OCI-LY3 (cell line): ENCODE data around the gene NGFR.

ENCODE experiments used
- H2AFZ ChIP-seq: fragments of 200-600, 300-600 bp; shearing (Covaris generic); 2 replicates; pipeline ENCODE4 v1.6.0; 2014; ENCODE audit warnings: antibody characterized with exemption, low read depth, low read length
- H3K27ac ChIP-seq: fragments of 200-600, 300-600 bp; sonication (generic); 2 replicates; pipeline ENCODE4 v1.5.1; 2014; ENCODE audit warnings: mild to moderate bottlenecking, low read length, moderate library complexity, mixed read lengths
- H3K27me3 ChIP-seq: fragments of 200-600, 300-600 bp; sonication (generic); 2 replicates; pipeline ENCODE4 v1.6.1; 2014; ENCODE audit warnings: low read depth, low read length, mixed read lengths
- H3K36me3 ChIP-seq: fragments of 200-600, 300-600 bp; sonication (generic); replicated peaks from 2 replicates; pipeline ENCODE3; 2014; ENCODE audit warnings: low read depth, low read length, mixed read lengths
- H3K4me1 ChIP-seq: fragments of 300-600, 200-600 bp; sonication (generic); 2 replicates; pipeline ENCODE4 v1.6.1; 2014; ENCODE audit warnings: low read length, mixed read lengths
- H3K4me2 ChIP-seq: fragments of 200-600, 300-600 bp; sonication (generic); 2 replicates; pipeline ENCODE4 v1.6.1; 2014; ENCODE audit warnings: low read length, mixed read lengths
- H3K4me3 ChIP-seq: fragments of 300-600, 200-600 bp; sonication (generic); 2 replicates; pipeline ENCODE4 v1.5.1; 2014; ENCODE audit warnings: antibody characterized with exemption, mild to moderate bottlenecking, low read length, moderate library complexity
- H3K79me2 ChIP-seq: fragments of 300-600, 200-600 bp; shearing (Covaris generic); 2 replicates; pipeline ENCODE4 v1.6.1; 2014; ENCODE audit warnings: mild to moderate bottlenecking, low read length, mixed read lengths
- H3K9ac ChIP-seq: fragments of 300-600, 200-600 bp; shearing (Covaris generic); 2 replicates; pipeline ENCODE4 v1.6.0; 2014; ENCODE audit warnings: mild to moderate bottlenecking, low read length, moderate library complexity
- H3K9me3 ChIP-seq: fragments of 200-600, 300-600 bp; shearing (Covaris generic); 2 replicates; pipeline ENCODE4 v1.6.1; 2014; ENCODE audit warnings: low read length, mixed read lengths; ENCODE audit not compliant: insufficient read depth
- H4K20me1 ChIP-seq: fragments of 200-600, 300-600 bp; sonication (generic); 2 replicates; pipeline ENCODE4 v1.6.1; 2016; ENCODE audit warnings: low read length, mixed read lengths; ENCODE audit not compliant: insufficient read depth
- CTCF ChIP-seq: fragments of 200-600, 300-600 bp; sonication (generic); IDR thresholded peaks from 2 replicates; pipeline ENCODE4 v1.5.1; 2014; ENCODE audit warnings: antibody characterized with exemption, low read length, low read depth
- EZH2phosphoT487 ChIP-seq: fragments of 200-600 bp; shearing (Covaris generic); IDR thresholded peaks from 2 replicates; pipeline ENCODE4 v1.6.1; 2018; ENCODE audit warnings: antibody characterized with exemption, mixed run types, low read depth

Gene NGFR

GRCh38 chr17:49483599-49484509 lies 11.2 kb upstream of the NGFR start:
- Histone ChIP-seq H3K27ac (no peak overlapping the region), H3K79me2 (no peaks in the 10 kb centered on the region), H3K27me3 (peaks cover 56% of the 10 kb centered on the region), H3K36me3 (no peaks in the 10 kb centered on the region), H3K9me3 (no peaks in the 10 kb centered on the region), H3K4me1 (no peaks in the 10 kb centered on the region), H3K4me2 (no peak overlapping the region), H3K4me3 (no peak overlapping the region), H4K20me1 (no peaks in the 10 kb centered on the region), H2AFZ (no peak overlapping the region), H3K9ac (no peak overlapping the region)
- TF ChIP-seq EZH2phosphoT487 (no peak), CTCF (no peak)

- no peaks in the 10 kb centered on the region for H3K9me3 ChIP-seq
- peaks cover 49% of the 10 kb centered on the region for H3K27me3 ChIP-seq
- H4K20me1 ChIP-seq: no peaks in the 10 kb centered on the region
- no peak for TF ChIP-seq CTCF
- TF ChIP-seq EZH2phosphoT487: no peak
- H3K79me2 ChIP-seq: no peaks in the 10 kb centered on the region
- no peak overlapping the region for H2AFZ ChIP-seq
- H3K36me3 ChIP-seq: no peaks in the 10 kb centered on the region
- no peak overlapping the region for H3K9ac ChIP-seq
- no peak overlapping the region for H3K4me3 ChIP-seq
- no peak overlapping the region for H3K4me2 ChIP-seq
- H3K4me1 ChIP-seq: no peaks in the 10 kb centered on the region
- H3K27ac ChIP-seq: no peak overlapping the region
These were observed 10.5 kb upstream of the NGFR start for GRCh38 chr17:49484588-49484987.

GRCh38 chr17:49486012-49486641 lies 9.0 kb upstream of the NGFR start:
- H3K4me2 ChIP-seq: peak overlapping the region; percentile 16
- no peaks in the 10 kb centered on the region for H3K36me3 ChIP-seq
- peaks cover 34% of the 10 kb centered on the region for H3K27me3 ChIP-seq
- H3K4me1 ChIP-seq: no peaks in the 10 kb centered on the region
- no peak for TF ChIP-seq EZH2phosphoT487
- no peak for TF ChIP-seq CTCF
- H2AFZ ChIP-seq: 0 out of 2 replicates have a peak overlapping the region, but pooled peaks have one; percentile 4
- H3K9ac ChIP-seq: no peak overlapping the region
- H3K79me2 ChIP-seq: no peaks in the 10 kb centered on the region
- H4K20me1 ChIP-seq: no peaks in the 10 kb centered on the region
- H3K27ac ChIP-seq: no peak overlapping the region
- no peak overlapping the region for H3K4me3 ChIP-seq
- no peaks in the 10 kb centered on the region for H3K9me3 ChIP-seq

GRCh38 chr17:49487183-49487582 lies 7.9 kb upstream of the NGFR start:
- Histone ChIP-seq H3K4me1 (no peaks in the 10 kb centered on the region), H3K9ac (no peak overlapping the region), H2AFZ (no peak overlapping the region), H3K9me3 (no peaks in the 10 kb centered on the region), H3K79me2 (no peaks in the 10 kb centered on the region), H3K36me3 (no peaks in the 10 kb centered on the region), H3K4me2 (no peak overlapping the region), H3K27ac (no peak overlapping the region), H3K4me3 (no peak overlapping the region), H3K27me3 (peaks cover 26% of the 10 kb centered on the region), H4K20me1 (no peaks in the 10 kb centered on the region)
- TF ChIP-seq EZH2phosphoT487 (no peak), CTCF (no peak)
